Neural progenitor cell (in vitro differentiated cells): ENCODE results near the gene MIPEP. TPM values are rescaled to one million over a fixed set of nuclear protein-coding genes. Genes with fewer than 3 reads are reported as not detected.

Experiments
- DNase-seq: peaks from one replicate; pipeline ENCODE4 v3.0.0-alpha.2; 2016; ENCODE audit warnings: low spot score
- H2AFZ ChIP-seq: fragments of 200-600 bp; sonication (generic); replicated peaks from 2 replicates; pipeline ENCODE4 v1.6.1; 2016; ENCODE audit warnings: antibody characterized with exemption
- H3F3A ChIP-seq: fragments of 200-600 bp; sonication (generic); 2 replicates; pipeline ENCODE4 v1.6.1; 2016; ENCODE audit warnings: antibody characterized with exemption, low read depth
- H3K27ac ChIP-seq: fragments of 200-600 bp; sonication (generic); 2 replicates; pipeline ENCODE4 v1.5.1; 2016; ENCODE audit warnings: mild to moderate bottlenecking
- H3K27me3 ChIP-seq: fragments of 200-600 bp; sonication (generic); 2 replicates; pipeline ENCODE4 v1.6.1; 2016; ENCODE audit warnings: mild to moderate bottlenecking, moderate library complexity
- H3K36me3 ChIP-seq: fragments of 200-600 bp; sonication (generic); 2 replicates; pipeline ENCODE4 v1.5.1; 2016
- H3K4me1 ChIP-seq: fragments of 200-600 bp; sonication (generic); 2 replicates; pipeline ENCODE4 v1.6.1; 2016; ENCODE audit warnings: mixed run types
- H3K4me2 ChIP-seq: fragments of 200-600 bp; sonication (generic); 2 replicates; pipeline ENCODE4 v1.6.1; 2016
- H3K4me3 ChIP-seq: fragments of 200-600 bp; sonication (generic); 2 replicates; pipeline ENCODE4 v1.5.1; 2016
- H3K79me2 ChIP-seq: fragments of 200-600 bp; sonication (generic); 2 replicates; pipeline ENCODE4 v1.6.1; 2016; ENCODE audit warnings: low read depth
- H3K9ac ChIP-seq: fragments of 200-600 bp; sonication (generic); 2 replicates; pipeline ENCODE4 v1.6.1; 2016
- H3K9me3 ChIP-seq: fragments of 200-600 bp; sonication (generic); 2 replicates; pipeline ENCODE4 v1.5.1; 2016; ENCODE audit warnings: low read depth
- H4K20me1 ChIP-seq: fragments of 200-600 bp; sonication (generic); 2 replicates; pipeline ENCODE4 v1.6.1; 2016; ENCODE audit warnings: low read depth
- H3K27ac Mint-ChIP-seq: 3 replicates; pipeline ENCODE4 v1.8.0; 2021; ENCODE audit warnings: mixed read lengths
- H3K27me3 Mint-ChIP-seq: 2 replicates; pipeline ENCODE4 v1.8.0; 2022; ENCODE audit warnings: low read depth, mild to moderate bottlenecking, inconsistent platforms, moderate library complexity, mixed read lengths; ENCODE audit not compliant: insufficient read depth
- H3K36me3 Mint-ChIP-seq: 3 replicates; pipeline ENCODE4 v1.8.0; 2021; ENCODE audit warnings: mixed read lengths
- H3K4me1 Mint-ChIP-seq: 3 replicates; pipeline ENCODE4 v1.8.0; 2021; ENCODE audit warnings: mixed read lengths
- H3K4me3 Mint-ChIP-seq: 3 replicates; pipeline ENCODE4 v1.8.0; 2021; ENCODE audit warnings: mild to moderate bottlenecking, moderate library complexity, mixed read lengths
- H3K9me3 Mint-ChIP-seq: 3 replicates; pipeline ENCODE4 v1.8.0; 2020; ENCODE audit warnings: mixed read lengths
- CTCF ChIP-seq: fragments of 200-600 bp; sonication (generic); IDR thresholded peaks from 2 replicates; pipeline ENCODE4 v1.5.1; 2017; ENCODE audit warnings: antibody characterized with exemption, mild to moderate bottlenecking
- EZH2 ChIP-seq: fragments of 200-600 bp; sonication (generic); IDR thresholded peaks from 2 replicates; pipeline ENCODE4 v1.6.1; 2017; ENCODE audit warnings: antibody characterized with exemption, mild to moderate bottlenecking, moderate library complexity
- EZH2phosphoT487 ChIP-seq: fragments of 200-600 bp; sonication (generic); IDR thresholded peaks from 2 replicates; pipeline ENCODE4 v1.6.1; 2017; ENCODE audit warnings: antibody characterized with exemption
- total RNA-seq: library from RNA; depleted of rRNA; stranded (reverse); fragments of >200 nt; gene quantifications from 2 replicates; pipeline ENCODE4 v1.2.3, GENCODE V29; 2015; ENCODE audit warnings: low replicate concordance

The MIPEP gene
- total RNA-seq, 1 donor from 2014 or later: 22.8 TPM

- Mint-ChIP-seq H3K4me1 (peaks cover 7% of the 10 kb centered on the region), H3K4me3 (no peak overlapping the region), H3K36me3 (no peaks in the 10 kb centered on the region), H3K9me3 (no peaks in the 10 kb centered on the region), H3K27me3 (no peaks in the 10 kb centered on the region), H3K27ac (no peak overlapping the region)
- no peak overlapping the region for H3K9ac ChIP-seq
- no peaks in the 10 kb centered on the region for H3K9me3 ChIP-seq
- no peak for DNase-seq
- H3K4me1 ChIP-seq: peaks cover 3% of the 10 kb centered on the region
- H3K79me2 ChIP-seq: no peaks in the 10 kb centered on the region
- H3K4me2 ChIP-seq: no peak overlapping the region
- no peaks in the 10 kb centered on the region for H3K36me3 ChIP-seq
- H3K4me3 ChIP-seq: no peak overlapping the region
- H3K27me3 ChIP-seq: no peaks in the 10 kb centered on the region
- H3K27ac ChIP-seq: no peak overlapping the region
- no peak overlapping the region for H2AFZ ChIP-seq
- no peak for TF ChIP-seq EZH2
- no peak for TF ChIP-seq EZH2phosphoT487
- TF ChIP-seq CTCF: no peak
- no peaks in the 10 kb centered on the region for H3F3A ChIP-seq
- H4K20me1 ChIP-seq: no peaks in the 10 kb centered on the region
Observed at GRCh38 chr13:23731709-23732108, 157.5 kb downstream of the MIPEP start.

DNA sequence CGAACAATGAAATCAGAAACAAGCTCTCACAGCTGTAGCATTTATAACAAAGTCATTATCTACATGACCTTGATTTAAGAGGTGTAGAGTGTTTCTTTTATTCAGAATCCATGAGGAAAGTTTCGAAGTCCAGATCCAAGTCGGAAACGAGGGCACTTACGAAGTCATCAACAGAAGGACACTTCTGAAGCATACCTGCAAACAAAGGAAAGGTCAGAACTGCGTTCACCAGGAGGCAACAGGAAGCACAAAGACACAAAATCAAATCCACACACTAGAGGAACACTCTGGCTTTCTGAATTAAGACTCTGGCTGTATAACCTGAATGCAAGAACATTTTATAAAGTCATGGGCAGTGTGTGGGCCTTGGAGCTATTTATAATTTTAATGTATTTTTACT lies 158.9 kb downstream of the MIPEP start:
- Histone ChIP-seq H3K27me3 (no peaks in the 10 kb centered on the region), H2AFZ (no peak overlapping the region), H3K36me3 (no peaks in the 10 kb centered on the region), H3K9ac (no peak overlapping the region), H4K20me1 (no peaks in the 10 kb centered on the region), H3K4me2 (no peak overlapping the region), H3K4me3 (no peak overlapping the region), H3K9me3 (no peaks in the 10 kb centered on the region), H3F3A (no peaks in the 10 kb centered on the region), H3K27ac (no peak overlapping the region), H3K79me2 (no peaks in the 10 kb centered on the region), H3K4me1 (peaks cover 3% of the 10 kb centered on the region)
- no peak for TF ChIP-seq EZH2phosphoT487
- TF ChIP-seq CTCF: no peak
- no peak for TF ChIP-seq EZH2
- no peak for DNase-seq
- Mint-ChIP-seq H3K4me1 (peaks cover 5% of the 10 kb centered on the region), H3K4me3 (no peak overlapping the region), H3K36me3 (no peaks in the 10 kb centered on the region), H3K27ac (no peak overlapping the region), H3K9me3 (no peaks in the 10 kb centered on the region), H3K27me3 (no peaks in the 10 kb centered on the region)

- no peak for DNase-seq
- Histone ChIP-seq H3K27me3 (no peaks in the 10 kb centered on the region), H3K4me1 (peaks cover 3% of the 10 kb centered on the region), H2AFZ (no peak overlapping the region), H3K27ac (no peak overlapping the region), H3K79me2 (no peaks in the 10 kb centered on the region), H3K9ac (no peak overlapping the region), H3K4me3 (no peak overlapping the region), H3K9me3 (no peaks in the 10 kb centered on the region), H3K4me2 (no peak overlapping the region), H4K20me1 (no peaks in the 10 kb centered on the region), H3F3A (no peaks in the 10 kb centered on the region), H3K36me3 (no peaks in the 10 kb centered on the region)
- Mint-ChIP-seq H3K36me3 (no peaks in the 10 kb centered on the region), H3K27me3 (no peaks in the 10 kb centered on the region), H3K4me3 (no peak overlapping the region), H3K9me3 (no peaks in the 10 kb centered on the region), H3K4me1 (peaks cover 5% of the 10 kb centered on the region), H3K27ac (no peak overlapping the region)
- TF ChIP-seq EZH2 (no peak), CTCF (no peak), EZH2phosphoT487 (no peak)
Observed at GRCh38 chr13:23729531-23729930, 159.7 kb downstream of the MIPEP start.

GRCh38 chr13:23728807-23729206 lies 160.4 kb downstream of the MIPEP start:
- H3K27me3 ChIP-seq: no peaks in the 10 kb centered on the region
- H3K36me3 Mint-ChIP-seq: no peaks in the 10 kb centered on the region
- H3K9me3 ChIP-seq: no peaks in the 10 kb centered on the region
- H3K4me2 ChIP-seq: no peak overlapping the region
- no peak for TF ChIP-seq EZH2
- TF ChIP-seq CTCF: no peak
- TF ChIP-seq EZH2phosphoT487: no peak
- no peaks in the 10 kb centered on the region for H3K36me3 ChIP-seq
- H3K79me2 ChIP-seq: no peaks in the 10 kb centered on the region
- no peaks in the 10 kb centered on the region for H4K20me1 ChIP-seq
- H3F3A ChIP-seq: no peaks in the 10 kb centered on the region
- H3K4me3 ChIP-seq: no peak overlapping the region
- no peak overlapping the region for H3K9ac ChIP-seq
- H3K27me3 Mint-ChIP-seq: no peaks in the 10 kb centered on the region
- no peak overlapping the region for H2AFZ ChIP-seq
- DNase-seq: no peak
- H3K9me3 Mint-ChIP-seq: no peaks in the 10 kb centered on the region
- no peak overlapping the region for H3K27ac ChIP-seq
- peaks cover 3% of the 10 kb centered on the region for H3K4me1 ChIP-seq
- peaks cover 9% of the 10 kb centered on the region for H3K4me1 Mint-ChIP-seq
- H3K4me3 Mint-ChIP-seq: no peak overlapping the region
- H3K27ac Mint-ChIP-seq: peak overlapping the region; percentile 72
